Measurements from ENCODE around the gene SLC44A3.

- TF ChIP-seq CTCF (IDR thresholded peaks at IDR 0.05) (no peak), POLR2AphosphoS5 (IDR thresholded peaks at IDR 0.05) (no peak)
Measured at GRCh38 chr1:94901841-94902240, 81.7 kb downstream of the SLC44A3 start.
